ENCODE results near the gene PI4KB. TPM values are rescaled to one million over a fixed set of nuclear protein-coding genes. Genes with fewer than 3 reads are reported as not detected.

The PI4KB gene
- total RNA-seq, 4 donors from 2014 or later, result 68.0 to 147 (median 83.7) TPM

DNA sequence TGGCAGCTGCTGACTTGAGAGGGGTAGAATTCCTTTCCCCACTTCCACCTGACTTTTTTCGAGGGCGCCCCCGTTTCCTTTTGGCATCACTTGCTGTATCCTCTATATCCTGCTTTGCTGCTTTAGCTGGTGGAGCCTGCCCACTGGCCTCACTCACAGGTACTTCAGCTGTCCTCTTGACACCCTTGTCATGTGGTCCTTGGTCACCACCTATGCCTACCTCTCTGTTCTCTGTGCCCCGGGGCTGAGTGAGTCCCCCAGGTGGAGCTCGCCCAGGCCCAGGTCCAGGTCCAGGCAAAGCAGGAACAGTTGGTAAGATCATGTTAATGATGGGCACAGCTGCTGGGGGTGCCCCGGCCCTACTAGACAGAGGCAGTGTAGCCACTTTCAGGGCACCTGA is 15.4 kb upstream of the PI4KB start:
- H3K9me3 ChIP-seq, result no peaks in the 10 kb centered on the region
- no peak for TF ChIP-seq CTCF (IDR thresholded peaks at IDR 0.05)
- TF ChIP-seq POLR2A (IDR thresholded peaks at IDR 0.05), result no peak
- DNase-seq, result no peak
- no peaks in the 10 kb centered on the region for H3K27me3 ChIP-seq
- H3K36me3 ChIP-seq, result peaks cover 0 to 31% (median 0%) of the 10 kb centered on the region in 3 donors
- peaks cover 0 to 21% (median 5%) of the 10 kb centered on the region in 4 donors for H3K4me1 ChIP-seq
- no peak overlapping the region for H3K4me3 ChIP-seq
- H3K27ac ChIP-seq, result no peak overlapping the region

GRCh38 chr1:151342021-151342420 is 14.8 kb upstream of the PI4KB start:
- TF ChIP-seq CTCF (IDR thresholded peaks at IDR 0.05) (no peak), POLR2A (IDR thresholded peaks at IDR 0.05) (no peak)
- peaks cover 0 to 21% (median 5%) of the 10 kb centered on the region in 4 donors for H3K4me1 ChIP-seq
- H3K36me3 ChIP-seq, result peaks cover 0 to 31% (median 0%) of the 10 kb centered on the region in 3 donors
- H3K27ac ChIP-seq, result no peak overlapping the region
- no peaks in the 10 kb centered on the region for H3K27me3 ChIP-seq
- no peak for DNase-seq
- no peak overlapping the region for H3K4me3 ChIP-seq
- H3K9me3 ChIP-seq, result no peaks in the 10 kb centered on the region

- DNase-seq, result peak in 2 of 3 donors; percentile 31 to 71
- Histone ChIP-seq H3K4me1 (peaks cover 0 to 15% (median 3%) of the 10 kb centered on the region in 4 donors), H3K36me3 (peaks cover 0 to 31% (median 0%) of the 10 kb centered on the region in 3 donors), H3K27ac (peak overlapping the region in 1 of 4 donors; percentile 14), H3K27me3 (no peaks in the 10 kb centered on the region), H3K4me3 (no peak overlapping the region), H3K9me3 (no peaks in the 10 kb centered on the region)
- TF ChIP-seq CTCF (IDR thresholded peaks at IDR 0.05), result peak; percentile 61 to 89 (median 78)
- TF ChIP-seq POLR2A (IDR thresholded peaks at IDR 0.05), result no peak
Observed at GRCh38 chr1:151340870-151341754, 13.9 kb upstream of the PI4KB start.

GRCh38 chr1:151336556-151336955 is 9.3 kb upstream of the PI4KB start:
- TF ChIP-seq CTCF (IDR thresholded peaks at IDR 0.05) (no peak), POLR2A (IDR thresholded peaks at IDR 0.05) (no peak)
- DNase-seq, result no peak
- Histone ChIP-seq H3K36me3 (no peaks in the 10 kb centered on the region), H3K4me1 (peaks cover 0 to 10% (median 0%) of the 10 kb centered on the region in 4 donors), H3K27me3 (no peaks in the 10 kb centered on the region), H3K4me3 (no peak overlapping the region), H3K27ac (no peak overlapping the region), H3K9me3 (no peaks in the 10 kb centered on the region)

- Histone ChIP-seq H3K4me3 (no peak overlapping the region), H3K9me3 (no peaks in the 10 kb centered on the region), H3K27ac (no peak overlapping the region), H3K36me3 (no peaks in the 10 kb centered on the region), H3K4me1 (no peaks in the 10 kb centered on the region), H3K27me3 (no peaks in the 10 kb centered on the region)
- DNase-seq, result no peak
- TF ChIP-seq POLR2A (IDR thresholded peaks at IDR 0.05), result no peak
- no peak for TF ChIP-seq CTCF (IDR thresholded peaks at IDR 0.05)
Observed at GRCh38 chr1:151334822-151335221, 7.6 kb upstream of the PI4KB start.
